GM18505 (cell line): ENCODE measurements around the gene OR2W1.

ENCODE experiments used
- ATAC-seq: cut with Tn5 transposase; IDR thresholded peaks from one replicate; pipeline ENCODE4 v1.9.1; 2021; ENCODE audit not compliant: unreplicated experiment
- POLR2A ChIP-seq: IDR thresholded peaks from 4 replicates; pipeline ENCODE4 v1.6.1; 2011; ENCODE audit warnings: borderline replicate concordance; ENCODE audit not compliant: insufficient read depth, insufficient read length; ENCODE audit errors: extremely low read depth

OR2W1 gene, protein sequence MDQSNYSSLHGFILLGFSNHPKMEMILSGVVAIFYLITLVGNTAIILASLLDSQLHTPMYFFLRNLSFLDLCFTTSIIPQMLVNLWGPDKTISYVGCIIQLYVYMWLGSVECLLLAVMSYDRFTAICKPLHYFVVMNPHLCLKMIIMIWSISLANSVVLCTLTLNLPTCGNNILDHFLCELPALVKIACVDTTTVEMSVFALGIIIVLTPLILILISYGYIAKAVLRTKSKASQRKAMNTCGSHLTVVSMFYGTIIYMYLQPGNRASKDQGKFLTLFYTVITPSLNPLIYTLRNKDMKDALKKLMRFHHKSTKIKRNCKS

DNA sequence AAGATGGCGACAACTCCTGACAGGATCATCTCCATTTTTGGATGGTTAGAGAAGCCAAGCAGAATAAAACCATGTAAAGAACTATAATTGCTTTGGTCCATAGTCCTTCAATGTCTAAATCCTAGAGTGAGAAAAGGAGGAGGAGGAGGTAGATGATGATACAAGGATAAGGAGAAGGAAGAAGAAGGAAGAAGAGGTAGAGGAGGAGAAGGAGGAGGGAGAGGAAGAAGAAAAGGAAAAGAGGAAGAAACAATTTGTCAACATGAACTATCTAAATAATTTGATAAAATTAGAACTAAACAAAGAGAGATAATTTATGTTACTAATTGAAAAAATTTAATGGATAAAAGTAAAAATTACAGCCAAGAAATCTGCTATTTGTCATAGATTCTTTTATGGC, at the start of gene OR2W1:
OR2W1 (minus strand) TSS at position 101 of the 400 bp plus-strand sequence; CDS start at position 101, 0 bp downstream.
- ATAC-seq = no peak

DNA sequence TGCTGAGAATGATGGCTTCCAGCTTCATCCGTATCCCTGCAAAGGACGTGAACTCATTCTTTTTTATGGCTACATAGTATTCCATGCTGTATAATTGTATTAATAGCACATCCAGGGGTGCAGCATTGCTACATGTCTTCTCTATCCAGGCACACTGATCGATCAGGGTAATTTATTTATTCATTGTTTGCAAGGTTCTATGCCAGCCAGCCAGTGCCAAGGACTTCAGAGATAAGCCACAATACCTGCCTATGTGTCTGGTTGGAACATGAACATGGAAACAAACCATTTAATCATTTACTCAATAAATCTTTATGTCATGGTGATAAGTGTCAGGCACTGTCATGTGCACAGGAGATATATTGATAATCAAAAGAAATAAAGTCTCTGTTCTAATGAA, 48.0 kb upstream of the OR2W1 start:
- ATAC-seq = no peak
- TF ChIP-seq POLR2A = no peak

More for the DNA sequence above, at the start of gene OR2W1:
- no peak for TF ChIP-seq POLR2A

DNA sequence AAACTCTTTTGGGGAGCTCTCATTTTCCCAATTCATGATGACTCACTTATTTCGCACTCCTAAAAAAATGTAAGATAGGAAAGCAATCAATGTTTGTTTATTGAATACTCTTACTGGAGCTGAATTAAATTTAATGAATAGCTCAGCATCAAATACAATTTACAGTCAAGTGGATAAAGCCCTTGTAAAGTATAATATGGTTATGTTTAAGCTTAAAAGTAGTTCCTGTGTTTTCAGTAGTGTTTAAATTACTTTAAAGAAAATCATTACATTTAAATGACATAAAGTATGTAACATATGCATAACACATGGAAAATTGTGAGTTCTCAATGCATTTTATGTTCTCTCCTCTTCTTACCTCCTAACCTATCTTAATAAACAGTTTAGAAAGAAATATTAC, 42.2 kb upstream of the OR2W1 start, which contains the start of gene OR2B3:
OR2B3 (minus strand) TSS at position 101 of the 400 bp plus-strand sequence; CDS start at position 36, 65 bp downstream.
- ATAC-seq = no peak
- no peak for TF ChIP-seq POLR2A

DNA sequence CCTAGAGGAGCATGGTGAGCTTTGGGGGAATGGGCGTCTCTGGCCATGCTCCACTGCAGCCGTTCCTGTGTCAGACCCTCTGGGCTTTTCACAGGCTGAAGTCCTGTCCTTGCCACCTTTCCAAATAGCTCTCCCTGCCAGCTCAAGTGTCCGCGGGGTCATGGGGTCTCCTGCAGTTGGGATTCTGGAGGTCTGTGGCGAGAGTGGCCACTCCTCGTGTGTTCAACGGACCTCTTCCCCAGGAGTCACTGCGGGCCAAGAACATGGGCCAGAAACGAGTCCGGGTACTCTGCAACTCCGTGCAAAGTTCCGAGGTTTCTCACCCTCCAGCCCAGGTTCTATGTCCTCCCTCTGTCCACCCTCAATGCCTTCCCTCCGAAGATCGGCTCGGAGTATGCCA, 37.5 kb upstream of the OR2W1 start:
- no peak for TF ChIP-seq POLR2A
- ATAC-seq = no peak

DNA sequence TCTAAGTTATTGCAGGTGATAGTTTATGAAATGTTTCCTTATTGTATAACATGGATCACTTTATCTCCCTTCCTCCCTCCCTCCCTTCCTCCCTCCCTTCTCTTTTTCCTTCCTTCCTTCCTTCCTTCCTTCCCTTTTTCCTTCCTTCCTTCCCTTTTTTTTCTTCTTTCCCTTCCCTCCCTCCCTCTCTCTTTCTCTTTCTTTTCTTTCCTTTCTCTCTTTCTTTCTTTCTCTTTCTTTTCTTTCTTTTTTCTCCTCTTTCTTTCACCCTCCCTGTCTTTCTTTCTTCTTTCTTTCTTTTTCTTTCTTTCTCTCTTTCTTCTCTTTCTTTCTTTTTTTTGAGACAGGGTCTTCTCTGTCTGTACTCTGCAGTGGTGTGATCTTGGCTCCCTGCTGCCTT, 36.3 kb upstream of the OR2W1 start:
- TF ChIP-seq POLR2A = no peak
- no peak for ATAC-seq

DNA sequence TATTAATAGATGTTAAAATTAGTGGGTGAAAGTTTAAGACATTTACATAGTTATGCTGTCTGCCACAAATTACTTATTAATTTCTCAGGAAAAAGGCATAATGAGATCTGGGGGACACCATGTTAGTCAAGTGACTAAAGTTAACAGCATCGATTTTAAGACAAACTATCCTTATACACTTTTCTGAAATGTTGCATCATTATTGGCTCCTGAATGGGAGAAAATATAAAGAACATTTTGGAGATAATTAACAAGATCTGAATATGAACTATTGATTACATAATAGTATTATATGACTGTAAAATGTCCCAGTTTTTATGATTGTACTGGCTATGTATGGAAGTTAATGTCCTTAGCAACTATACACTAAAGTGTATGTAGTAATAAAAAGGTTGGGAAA, 34.2 kb upstream of the OR2W1 start:
- TF ChIP-seq POLR2A = no peak
- ATAC-seq = no peak

DNA sequence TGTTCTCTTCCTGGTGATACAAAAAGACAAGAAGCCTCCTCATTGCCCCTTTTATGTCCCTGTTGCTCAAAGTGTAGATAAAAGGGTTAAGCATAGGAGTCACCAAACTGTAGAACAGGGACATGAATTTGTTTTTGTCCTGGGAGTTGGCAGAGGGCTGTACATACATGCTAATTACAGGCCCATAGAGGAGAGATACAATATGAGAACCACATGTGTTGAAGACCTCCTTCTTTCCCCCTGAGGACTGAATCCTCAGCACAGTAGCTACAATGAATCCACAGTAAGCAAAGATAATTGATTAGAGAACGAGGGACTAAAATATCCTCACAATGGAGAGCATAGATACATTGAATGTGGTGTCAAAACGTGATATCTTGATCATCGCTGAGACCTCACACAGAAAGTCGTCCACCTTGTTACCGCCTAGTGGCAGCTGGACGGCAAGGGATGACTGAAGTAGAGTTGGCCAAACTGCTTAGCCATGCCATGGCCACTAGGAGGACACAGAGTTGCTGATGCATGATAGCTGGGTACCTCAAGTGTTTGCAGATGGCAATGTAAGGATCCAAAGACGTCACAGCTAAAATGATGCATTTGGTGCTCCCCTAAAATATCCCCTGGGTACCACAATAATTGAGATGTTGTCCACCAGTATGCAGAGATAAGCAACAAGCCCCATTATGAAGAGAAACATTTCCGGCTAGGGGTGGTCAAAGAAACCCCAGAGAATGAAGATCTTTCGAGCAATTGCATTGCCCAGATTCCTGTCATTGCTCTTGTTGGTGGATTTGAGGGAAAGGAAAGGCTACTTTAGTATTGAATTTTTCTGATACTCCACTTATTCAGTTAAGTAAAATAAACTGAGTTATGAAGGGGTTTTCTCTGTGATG, 27.1 kb upstream of the OR2W1 start:
- TF ChIP-seq POLR2A = no peak
- ATAC-seq = no peak

DNA sequence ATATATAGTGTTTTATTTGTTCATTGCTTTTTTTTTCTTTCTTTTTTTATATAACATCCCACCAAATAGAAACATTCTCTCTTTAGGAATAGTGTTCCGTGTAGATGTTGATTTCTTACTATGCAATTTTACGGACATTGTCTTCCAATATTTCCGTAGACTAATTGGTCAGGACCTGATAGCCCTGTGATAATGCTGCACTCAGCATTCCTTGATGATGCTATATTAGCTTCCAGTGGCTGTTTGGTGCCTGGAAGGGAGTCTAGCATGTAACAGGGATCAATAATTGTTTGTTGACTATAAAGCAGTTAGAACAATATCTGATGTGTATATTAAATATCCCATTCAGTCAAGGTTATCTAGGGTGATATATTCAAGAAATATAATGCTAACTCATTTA, 6.7 kb upstream of the OR2W1 start:
- ATAC-seq = no peak
- TF ChIP-seq POLR2A = no peak

DNA sequence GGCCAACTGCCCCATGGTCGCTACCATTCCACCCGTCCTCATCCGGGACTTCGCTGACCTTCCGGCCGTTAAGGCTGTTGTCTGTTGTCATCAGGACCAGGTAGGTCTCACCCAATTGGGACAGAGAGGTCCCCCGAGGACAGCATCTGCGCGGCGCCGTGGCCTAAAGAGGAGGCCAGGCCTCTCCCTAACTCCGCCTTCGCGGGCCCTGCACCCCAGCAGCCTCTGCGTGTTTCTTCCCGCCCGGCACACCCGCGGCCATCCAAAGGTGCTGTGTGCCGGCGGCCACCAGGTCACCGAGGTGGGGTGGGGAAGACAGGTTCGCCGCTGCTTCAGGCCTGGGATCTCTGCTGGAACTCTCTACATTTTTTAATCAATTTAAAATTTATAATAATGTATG, 9.0 kb downstream of the OR2W1 start:
- no peak for ATAC-seq
- TF ChIP-seq POLR2A = no peak

DNA sequence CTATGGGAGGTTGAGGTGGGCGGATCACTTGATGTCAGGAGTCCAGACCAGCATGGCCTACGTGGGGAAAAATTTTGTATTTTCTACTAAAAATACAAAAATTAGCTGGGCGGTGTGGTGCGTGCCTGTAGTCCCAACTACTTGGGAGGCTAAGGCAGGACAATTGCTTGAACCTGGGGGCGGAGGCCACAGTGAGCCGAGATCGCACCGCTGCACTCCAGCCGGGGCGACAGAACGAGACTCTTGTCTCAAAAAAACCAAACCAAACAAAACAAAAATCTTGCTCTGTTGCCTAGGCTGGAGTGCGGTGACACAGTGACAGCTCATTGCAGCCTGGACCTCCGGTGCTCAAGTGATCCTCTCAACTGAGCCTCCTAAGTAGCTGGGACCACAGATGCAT, 16.2 kb downstream of the OR2W1 start:
- TF ChIP-seq POLR2A = no peak

DNA sequence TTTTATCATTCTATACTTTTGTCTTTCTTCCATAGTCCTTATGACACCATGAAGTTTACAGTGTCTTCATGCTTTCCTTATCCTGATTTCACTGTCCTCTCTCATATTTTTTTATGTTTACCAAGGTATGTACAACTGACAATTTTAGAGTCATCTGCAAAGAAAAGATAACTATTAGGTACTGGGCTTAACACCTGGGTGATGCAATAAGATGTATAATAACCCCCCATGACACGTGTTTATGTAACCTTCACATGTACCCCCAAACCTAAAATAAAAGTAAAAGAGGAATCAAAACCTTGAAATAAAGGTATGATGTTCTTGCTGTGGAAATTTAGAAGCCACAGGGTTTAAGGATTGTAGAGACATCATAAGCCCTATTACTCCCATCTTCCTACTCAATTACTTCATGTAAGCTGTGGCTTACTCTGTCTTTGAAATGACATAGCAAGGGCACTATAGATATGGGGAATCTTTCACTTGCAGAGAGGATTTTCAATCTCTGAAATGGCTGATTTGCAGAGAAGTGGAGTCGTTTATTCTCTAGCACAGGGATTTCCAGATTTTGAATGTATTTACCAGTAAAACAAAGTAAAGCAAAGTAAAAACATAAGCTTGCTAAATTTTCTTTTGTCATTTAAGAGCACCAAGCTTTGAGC, 18.9 kb downstream of the OR2W1 start:
- no peak for ATAC-seq
- no peak for TF ChIP-seq POLR2A

More for the DNA sequence above, 16.2 kb downstream of the OR2W1 start:
- no peak for ATAC-seq

DNA sequence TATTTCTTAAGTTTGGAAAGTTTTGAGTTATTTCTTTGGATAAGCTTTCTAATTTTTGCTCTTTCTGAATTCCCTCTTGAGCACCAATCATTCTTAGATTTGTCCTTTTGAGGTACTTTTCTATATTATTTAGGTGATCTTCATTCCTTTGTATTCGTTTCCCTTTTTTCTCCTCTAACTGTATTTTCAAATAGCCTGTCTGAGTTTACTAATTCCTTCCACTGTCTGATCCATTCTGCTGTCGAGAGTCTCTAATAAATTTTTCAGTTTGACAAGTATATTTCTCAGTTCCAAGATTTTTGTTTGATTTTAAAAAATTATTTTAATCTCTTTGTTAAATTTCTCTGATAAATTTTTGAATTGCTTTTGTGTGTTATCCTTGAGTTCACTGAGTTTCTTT, 23.5 kb downstream of the OR2W1 start:
- ATAC-seq = no peak
- no peak for TF ChIP-seq POLR2A

DNA sequence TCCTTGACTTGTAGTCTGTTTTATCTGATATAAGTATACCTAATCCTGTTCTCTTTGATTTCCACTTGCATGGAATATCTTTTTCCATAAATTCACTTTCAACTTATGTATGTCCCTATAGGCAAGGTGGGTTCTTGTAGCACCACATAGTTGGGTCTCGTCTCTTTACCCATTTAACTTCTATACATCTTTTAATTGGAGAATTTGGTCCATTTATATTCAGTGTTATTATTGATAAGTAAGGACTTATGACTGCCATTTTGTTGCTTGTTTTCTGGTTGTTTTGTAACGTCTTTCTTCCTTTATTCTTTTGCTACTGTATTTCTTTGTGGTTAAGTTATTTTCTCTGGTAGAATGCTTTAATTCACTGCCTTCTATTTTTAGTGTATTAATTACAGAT, 25.3 kb downstream of the OR2W1 start:
- ATAC-seq = no peak
- TF ChIP-seq POLR2A = no peak
